GM21526 (cell line): Measurements from ENCODE around the gene SIGLEC1.

ENCODE experiments used
- ATAC-seq: cut with Tn5 transposase; IDR thresholded peaks from one replicate; pipeline ENCODE4 v1.9.1; 2021; ENCODE audit warnings: moderate library complexity; ENCODE audit not compliant: unreplicated experiment, low FRiP score

The SIGLEC1 gene

GRCh38 chr20:3712279-3712873, at the start of gene SIGLEC1:
Gene SIGLEC1, minus strand, starts transcription at chr20:3712600. Its CDS starts 5,472 bp downstream, at chr20:3707128.
- no peak for ATAC-seq

- ATAC-seq = no peak
Measured at GRCh38 chr20:3760655-3761348, 48.4 kb upstream of the SIGLEC1 start.

- no peak for ATAC-seq
Measured at GRCh38 chr20:3759884-3760283, 47.5 kb upstream of the SIGLEC1 start.

- no peak for ATAC-seq
Measured at GRCh38 chr20:3759316-3759823, 47.0 kb upstream of the SIGLEC1 start.

GRCh38 chr20:3758566-3758965, 46.2 kb upstream of the SIGLEC1 start:
- ATAC-seq = no peak

- ATAC-seq = no peak
Measured at GRCh38 chr20:3757268-3757667, 44.9 kb upstream of the SIGLEC1 start.

GRCh38 chr20:3755814-3756480, 43.5 kb upstream of the SIGLEC1 start:
- no peak for ATAC-seq

- ATAC-seq = no peak
Measured at GRCh38 chr20:3755269-3755668, 42.9 kb upstream of the SIGLEC1 start.

GRCh38 chr20:3754276-3754630, 41.9 kb upstream of the SIGLEC1 start:
- ATAC-seq = no peak

GRCh38 chr20:3753501-3754275, 41.3 kb upstream of the SIGLEC1 start:
- no peak for ATAC-seq

GRCh38 chr20:3753098-3753497, 40.7 kb upstream of the SIGLEC1 start:
- ATAC-seq = no peak

GRCh38 chr20:3752386-3752759, 40.0 kb upstream of the SIGLEC1 start:
- no peak for ATAC-seq

- ATAC-seq = no peak
Measured at GRCh38 chr20:3751675-3752385, 39.4 kb upstream of the SIGLEC1 start.

GRCh38 chr20:3751305-3751674, 38.9 kb upstream of the SIGLEC1 start:
- no peak for ATAC-seq

GRCh38 chr20:3749689-3750531, 37.5 kb upstream of the SIGLEC1 start:
- ATAC-seq = no peak

GRCh38 chr20:3749087-3749688, 36.8 kb upstream of the SIGLEC1 start:
- ATAC-seq = no peak

- ATAC-seq = no peak
Measured at GRCh38 chr20:3748073-3748472, 35.7 kb upstream of the SIGLEC1 start.

- ATAC-seq = no peak
Measured at GRCh38 chr20:3747471-3747870, 35.1 kb upstream of the SIGLEC1 start.

GRCh38 chr20:3745686-3746173, 33.3 kb upstream of the SIGLEC1 start:
- no peak for ATAC-seq
